A549 (cell line): Measurements from ENCODE around the gene IFFO2. TPM values are rescaled to one million over a fixed set of nuclear protein-coding genes. Genes with fewer than 3 reads are reported as not detected.

Experiments used
- ATAC-seq, 2 experiments: fragments of 200-7000 bp in 1 of 2; fragments of >200 bp in 1 of 2; cut with Nextera tagmentation in 1 of 2; cut with Tn5 transposase in 1 of 2; 3 replicates each; pipeline versions ENCODE4 v1.8.0 to v1.9.1; 2018 to 2020; ENCODE audit warnings: mild to moderate bottlenecking in 1 of 2, moderate library complexity in 1 of 2
- CTCF ChIA-PET: fragments of 300-600 bp; sonication (Branson Sonifier 250); formaldehyde crosslinking; extraction: SDS; loops from one replicate; lab custom pipeline; 2021; ENCODE audit warnings: antibody characterized with exemption, inconsistent platforms; lab: Yijun Ruan, JAX
- POLR2A ChIA-PET: fragments of 350-600 bp; formaldehyde crosslinking; extraction: SDS; loops from one replicate; lab custom pipeline; 2021; ENCODE audit warnings: antibody characterized with exemption, inconsistent platforms; lab: Yijun Ruan, JAX
- DNase-seq, 2 experiments: peaks; one replicate each; pipeline versions ENCODE4 v3.0.0 to v3.0.0-alpha.2; 2011 to 2016; ENCODE audit warnings: low read depth in 1 of 2, low spot score in 1 of 2
- FAIRE-seq: peaks from 2 replicates; lab custom pipeline; 2011; peaks lifted over from hg19 to GRCh38; lab: Jason Lieb, UNC
- H3K27ac ChIP-seq, 2 experiments: fragments of >200 bp; sonication (Bioruptor Twin); formaldehyde crosslinking; 3 replicates each; pipeline ENCODE4 v1.5.1; 2016 to 2017
- H3K4me1 ChIP-seq: fragments of >200 bp; sonication (Bioruptor Twin); formaldehyde crosslinking; 3 replicates; pipeline ENCODE4 v1.6.1; 2016
- H3K4me2 ChIP-seq: fragments of >200 bp; sonication (Bioruptor Twin); formaldehyde crosslinking; 3 replicates; pipeline ENCODE4 v1.6.1; 2016
- H3K4me3 ChIP-seq: fragments of >200 bp; sonication (Bioruptor Twin); formaldehyde crosslinking; 3 replicates; pipeline ENCODE4 v1.5.1; 2016
- H3K9me3 ChIP-seq: fragments of >200 bp; sonication (Bioruptor Twin); formaldehyde crosslinking; 3 replicates; pipeline ENCODE4 v1.6.1; 2016
- CBX8 ChIP-seq: fragments of 200-600 bp; sonication (generic); IDR thresholded peaks from 2 replicates; pipeline ENCODE4 v1.6.1; 2016
- CEBPB ChIP-seq, 2 experiments: fragments of >200 bp in 1 of 2; sonication (Bioruptor Twin) in 1 of 2; formaldehyde crosslinking in 1 of 2; IDR thresholded peaks; 2 replicates each; pipeline ENCODE4 v1.6.1; 2012 to 2016
- CHD4 ChIP-seq: fragments of 200-600 bp; sonication (generic); IDR thresholded peaks from 2 replicates; pipeline ENCODE4 v1.6.1; 2016; ENCODE audit warnings: antibody characterized with exemption, mild to moderate bottlenecking, borderline replicate concordance
- EHMT2 ChIP-seq: fragments of 200-600 bp; sonication (generic); IDR thresholded peaks from 2 replicates; pipeline ENCODE4 v1.6.1; 2016; ENCODE audit warnings: antibody characterized with exemption, low read depth, mild to moderate bottlenecking, moderate library complexity
- ESRRA ChIP-seq: fragments of 150-350 bp; IDR thresholded peaks from 2 replicates; pipeline ENCODE4 v1.6.1; 2014; ENCODE audit warnings: mild to moderate bottlenecking, low read length, borderline replicate concordance
- HDAC2 ChIP-seq: fragments of 200-600 bp; sonication (generic); IDR thresholded peaks from 2 replicates; pipeline ENCODE4 v1.6.1; 2016
- HOXB5 ChIP-seq: fragments of 250-450 bp; sonication (Bioruptor Pico); IDR thresholded peaks from 2 replicates; pipeline ENCODE4 v1.5.0; 2020; ENCODE audit warnings: mild to moderate bottlenecking, moderate library complexity
- KDM1A ChIP-seq: fragments of 200-600 bp; sonication (generic); IDR thresholded peaks from 2 replicates; pipeline ENCODE4 v1.6.1; 2016; ENCODE audit warnings: low read depth, mild to moderate bottlenecking
- KDM5A ChIP-seq: fragments of 200-600 bp; sonication (generic); IDR thresholded peaks from 2 replicates; pipeline ENCODE4 v1.6.1; 2016; ENCODE audit warnings: antibody characterized with exemption, mild to moderate bottlenecking
- SMC3 ChIP-seq: fragments of >200 bp; sonication (Bioruptor Twin); formaldehyde crosslinking; IDR thresholded peaks from 3 replicates; pipeline ENCODE4 v1.6.1; 2018; ENCODE audit warnings: inconsistent platforms
- USF2 ChIP-seq: fragments of 450-650 bp; IDR thresholded peaks from 2 replicates; pipeline ENCODE4 v1.6.1; 2014; ENCODE audit warnings: antibody characterized with exemption
- ZFP36 ChIP-seq: fragments of 450-650 bp; IDR thresholded peaks from 2 replicates; pipeline ENCODE4 v1.6.1; 2014; ENCODE audit warnings: borderline replicate concordance; ENCODE audit not compliant: partially characterized antibody
- ZNF302 ChIP-seq: fragments of 250-450 bp; sonication (Bioruptor Pico); IDR thresholded peaks from 2 replicates; pipeline ENCODE4 v1.9.0; 2021; ENCODE audit warnings: inconsistent platforms, mild to moderate bottlenecking, moderate library complexity
- WGBS: methylation state at CpG from one replicate; pipeline ENCODE4 v1.1.6; 2017; ENCODE audit errors: missing lambda C conversion rate; 5-methylcytosine and 5-hydroxymethylcytosine counted together
- polyA plus RNA-seq, 4 experiments: library from polyadenylated mRNA; depleted of rRNA in 3 of 4; stranded (reverse); fragments of >200 nt; fragmentation: RNase III in 1 of 4; extraction: RNeasy Plus Mini Kit Qiagen cat#74134 plus additional on column Dnase treatment in 1 of 4; gene quantifications; 2 replicates in 3 of 4; 3 replicates in 1 of 4; pipeline ENCODE4 v1.2.3, GENCODE V29; 2011 to 2017
- TF ChIP-seq, protein P1 (sequence below): fragments of 250-450 bp; sonication (Bioruptor Pico); IDR thresholded peaks from 2 replicates; pipeline ENCODE4 v1.5.0; 2021; ENCODE audit warnings: mild to moderate bottlenecking, moderate library complexity, borderline replicate concordance
- TF ChIP-seq, protein P2 (sequence below): fragments of 250-450 bp; sonication (Bioruptor Pico); IDR thresholded peaks from 2 replicates; pipeline ENCODE4 v1.5.0; 2020; ENCODE audit warnings: low read depth, mild to moderate bottlenecking, moderate library complexity

The IFFO2 gene
- polyA plus RNA-seq, 2 of the 4 experiments (the other 2 are of a cell fraction) = 24.3 to 53.9 TPM

GRCh38 chr1:18948048-18948912 is 8.2 kb downstream of the IFFO2 start:
- H3K4me1 ChIP-seq = peaks cover 88% of the 10 kb centered on the region
- ChIA-PET POLR2A (no interaction called here), CTCF (interaction anchor here (1.0 to 1.3 kb wide), 2 partner anchors 35 to 64 kb away, joined by 3 to 5 read pairs; no protein-coding TSS in a partner anchor)
- H3K4me2 ChIP-seq = peak overlapping the region; percentile 93
- DNase-seq (no peak), FAIRE-seq (no peak), ATAC-seq (peak; percentile 3 to 28; a peak in 3 of 6 replicates)
- no peak overlapping the region for H3K4me3 ChIP-seq
- no peaks in the 10 kb centered on the region for H3K9me3 ChIP-seq
- TF ChIP-seq KDM1A = peak; percentile 78; the same call in 1 of the 2 replicates
- TF ChIP-seq, protein P1, sequence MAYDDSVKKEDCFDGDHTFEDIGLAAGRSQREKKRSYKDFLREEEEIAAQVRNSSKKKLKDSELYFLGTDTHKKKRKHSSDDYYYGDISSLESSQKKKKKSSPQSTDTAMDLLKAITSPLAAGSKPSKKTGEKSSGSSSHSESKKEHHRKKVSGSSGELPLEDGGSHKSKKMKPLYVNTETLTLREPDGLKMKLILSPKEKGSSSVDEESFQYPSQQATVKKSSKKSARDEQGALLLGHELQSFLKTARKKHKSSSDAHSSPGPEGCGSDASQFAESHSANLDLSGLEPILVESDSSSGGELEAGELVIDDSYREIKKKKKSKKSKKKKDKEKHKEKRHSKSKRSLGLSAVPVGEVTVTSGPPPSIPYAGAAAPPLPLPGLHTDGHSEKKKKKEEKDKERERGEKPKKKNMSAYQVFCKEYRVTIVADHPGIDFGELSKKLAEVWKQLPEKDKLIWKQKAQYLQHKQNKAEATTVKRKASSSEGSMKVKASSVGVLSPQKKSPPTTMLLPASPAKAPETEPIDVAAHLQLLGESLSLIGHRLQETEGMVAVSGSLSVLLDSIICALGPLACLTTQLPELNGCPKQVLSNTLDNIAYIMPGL = no peak
- TF ChIP-seq, all 56 proteins: peak for 1
- H3K27ac ChIP-seq = peak overlapping the region; percentile 85 to 91
- 57% methylated on average over 13 of the region's 15 CpGs for WGBS

GRCh38 chr1:18947570-18947969 is 8.9 kb downstream of the IFFO2 start:
- POLR2A ChIA-PET = no interaction called here

DNA sequence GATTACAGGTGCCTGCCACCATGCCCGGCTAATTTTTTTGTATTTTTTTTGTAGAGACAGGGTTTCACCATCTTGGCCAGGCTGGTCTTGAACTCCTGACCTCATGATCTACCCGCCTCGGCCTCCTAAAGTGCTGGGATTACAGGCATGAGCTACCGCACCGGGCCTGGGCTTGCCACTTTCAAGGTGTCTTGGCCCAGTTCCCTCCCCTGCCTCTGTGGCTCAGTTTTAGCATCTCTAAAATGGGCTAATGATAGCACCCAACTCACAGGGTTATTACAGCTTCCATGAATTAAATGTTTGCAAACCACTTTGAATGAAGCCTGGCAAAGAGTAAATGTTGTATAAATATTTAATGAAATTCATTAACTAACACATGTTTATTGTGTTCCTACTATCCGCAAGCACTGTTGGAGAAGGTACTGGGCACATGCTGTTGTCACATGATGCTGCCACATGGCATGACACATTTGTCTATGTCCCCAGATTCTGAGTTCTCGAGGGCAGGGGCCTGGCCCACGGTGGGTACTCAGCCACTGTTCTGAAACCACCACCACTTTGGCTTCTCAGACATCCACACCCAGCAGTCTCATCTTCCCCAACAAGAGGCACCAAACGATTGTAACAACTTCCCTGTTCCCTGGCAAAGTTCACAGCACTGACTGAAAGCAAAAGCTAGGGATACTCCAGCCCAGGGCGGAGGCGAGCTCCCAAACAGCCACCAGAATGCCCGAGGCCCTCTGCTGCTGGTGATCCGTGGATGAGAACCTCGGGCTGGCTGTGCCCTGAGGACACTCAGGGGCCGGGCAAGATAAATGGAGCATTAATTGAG is 9.7 kb downstream of the IFFO2 start:
- DNase-seq (no peak), ATAC-seq (no peak), FAIRE-seq (no peak)
- H3K4me3 ChIP-seq = no peak overlapping the region
- TF ChIP-seq EHMT2 = no peak
- TF ChIP-seq, protein P2, sequence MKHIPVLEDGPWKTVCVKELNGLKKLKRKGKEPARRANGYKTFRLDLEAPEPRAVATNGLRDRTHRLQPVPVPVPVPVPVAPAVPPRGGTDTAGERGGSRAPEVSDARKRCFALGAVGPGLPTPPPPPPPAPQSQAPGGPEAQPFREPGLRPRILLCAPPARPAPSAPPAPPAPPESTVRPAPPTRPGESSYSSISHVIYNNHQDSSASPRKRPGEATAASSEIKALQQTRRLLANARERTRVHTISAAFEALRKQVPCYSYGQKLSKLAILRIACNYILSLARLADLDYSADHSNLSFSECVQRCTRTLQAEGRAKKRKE = no peak
- peak; percentile 62; the same call in 1 of the 2 replicates for TF ChIP-seq KDM1A
- TF ChIP-seq CHD4 = peak; percentile 83
- 0 out of 2 replicates have a peak, but pooled peaks have one; percentile 60 for TF ChIP-seq HDAC2
- TF ChIP-seq USF2 = peak; percentile 54; the same call in 1 of the 2 replicates
- no peaks in the 10 kb centered on the region for H3K9me3 ChIP-seq
- ChIA-PET POLR2A (no interaction called here), CTCF (interaction anchor here (0.6 to 4.4 kb wide), 3 partner anchors 9 to 62 kb away, joined by 3 to 23 read pairs (median 10); no protein-coding TSS in a partner anchor)
- peak overlapping the region; percentile 23 to 91 for H3K27ac ChIP-seq
- 70% methylated on average over 15 of the region's 15 CpGs for WGBS
- H3K4me1 ChIP-seq = peaks cover 83% of the 10 kb centered on the region
- peak overlapping the region; percentile 93; the same call in 2 of the 3 replicates for H3K4me2 ChIP-seq

More at GRCh38 chr1:18947570-18947969, 8.9 kb downstream of the IFFO2 start:
- Histone ChIP-seq H3K4me1 (peaks cover 83% of the 10 kb centered on the region), H3K9me3 (no peaks in the 10 kb centered on the region), H3K4me3 (no peak overlapping the region), H3K27ac (peak overlapping the region; percentile 23 to 91), H3K4me2 (peak overlapping the region; percentile 93; the same call in 2 of the 3 replicates)
- FAIRE-seq = no peak
- ATAC-seq = no peak
- DNase-seq = no peak
- CTCF ChIA-PET = interaction anchor here (1.3 to 4.4 kb wide), 2 partner anchors 35 to 65 kb away, joined by 3 to 23 read pairs; no protein-coding TSS in a partner anchor
- WGBS = 92% methylated on average over 4 of the region's 9 CpGs
- TF ChIP-seq HOXB5 (CRISPR knock-in tag) (no peak), USF2 (no peak), CEBPB (IDR thresholded peaks at IDR 0.05) (no peak), ZNF302 (no peak), CBX8 (no peak), SMC3 (no peak), ZFP36 (no peak), ESRRA (no peak), KDM5A (no peak)
